Measurements from ENCODE around the gene CSK. TPM values are rescaled to one million over a fixed set of nuclear protein-coding genes. Genes with fewer than 3 reads are reported as not detected.

The CSK gene
- total RNA-seq, 3 donors from 2014 or later, result 368 to 412 (median 397) TPM

Other genes starting within 250 kb of the CSK start
- 10 to 100 TPM; 15.4 to 23.0 (median 21.8) TPM for gene ARID3B, start 240.9 kb upstream of the CSK start, total RNA-seq
- gene CLK3, start 166.2 kb upstream of the CSK start, total RNA-seq, result 10 to 100 TPM; 74.0 to 78.2 (median 74.8) TPM
- 10 to 100 TPM; 52.2 to 57.1 (median 56.6) TPM for gene EDC3, start 86.1 kb upstream of the CSK start, total RNA-seq
- under 1 TPM; 0.60 to 0.90 (median 0.76) TPM for gene CYP1A1, start 56.6 kb upstream of the CSK start, total RNA-seq
- gene CYP1A2, start 33.2 kb upstream of the CSK start, total RNA-seq, result under 1 TPM in 1 of 3 donors, not detected in 2; 0.08 TPM
- gene LMAN1L, start 30.8 kb downstream of the CSK start, total RNA-seq, result under 1 TPM; 0.30 to 0.55 (median 0.40) TPM
- under 1 TPM in 2 of 3 donors, not detected in 1; 0.23 to 0.32 TPM for gene CPLX3, start 44.5 kb downstream of the CSK start, total RNA-seq
- gene ULK3, start 61.1 kb downstream of the CSK start, total RNA-seq, result 10 to 100 TPM; 52.8 to 64.7 (median 64.0) TPM
- gene SCAMP2, start 91.3 kb downstream of the CSK start, total RNA-seq, result 10 to 100 TPM; 81.7 to 91.0 (median 82.9) TPM
- gene MPI, start 108.0 kb downstream of the CSK start, total RNA-seq, result 10 to 100 TPM; 37.4 to 53.1 (median 46.6) TPM
- 10 to 100 TPM; 23.6 to 26.6 (median 26.4) TPM for gene FAM219B, start 124.8 kb downstream of the CSK start, total RNA-seq
- 100 to 1,000 TPM; 257 to 291 (median 290) TPM for gene COX5A, start 156.0 kb downstream of the CSK start, total RNA-seq
- 10 to 100 TPM; 10.7 to 15.1 (median 13.3) TPM for gene RPP25, start 174.7 kb downstream of the CSK start, total RNA-seq
- 1 to 10 TPM in 2 of 3 donors, under 1 TPM in 1; 0.90 to 6.7 (median 1.8) TPM for gene SCAMP5, start 213.5 kb downstream of the CSK start, total RNA-seq
- gene PPCDC, start 241.5 kb downstream of the CSK start, total RNA-seq, result 10 to 100 TPM; 15.4 to 17.9 (median 17.8) TPM

Data from activated T-cell treated with anti-CD3 and anti-CD28 coated beads, Interleukin-2, amount 50 U/mL, for 4 hours (primary cell).